GM18502 (cell line): ENCODE measurements around the gene KREMEN1.
"Not testable (repeated sequence)": the region's sequence is repeated elsewhere in the genome, so short reads cannot be mapped to it uniquely, and the experiment has no call there.

Source experiments
- ATAC-seq: cut with Tn5 transposase; IDR thresholded peaks from one replicate; pipeline ENCODE4 v1.9.1; 2021; ENCODE audit warnings: mild to moderate bottlenecking; ENCODE audit not compliant: unreplicated experiment, poor library complexity

The KREMEN1 gene

DNA sequence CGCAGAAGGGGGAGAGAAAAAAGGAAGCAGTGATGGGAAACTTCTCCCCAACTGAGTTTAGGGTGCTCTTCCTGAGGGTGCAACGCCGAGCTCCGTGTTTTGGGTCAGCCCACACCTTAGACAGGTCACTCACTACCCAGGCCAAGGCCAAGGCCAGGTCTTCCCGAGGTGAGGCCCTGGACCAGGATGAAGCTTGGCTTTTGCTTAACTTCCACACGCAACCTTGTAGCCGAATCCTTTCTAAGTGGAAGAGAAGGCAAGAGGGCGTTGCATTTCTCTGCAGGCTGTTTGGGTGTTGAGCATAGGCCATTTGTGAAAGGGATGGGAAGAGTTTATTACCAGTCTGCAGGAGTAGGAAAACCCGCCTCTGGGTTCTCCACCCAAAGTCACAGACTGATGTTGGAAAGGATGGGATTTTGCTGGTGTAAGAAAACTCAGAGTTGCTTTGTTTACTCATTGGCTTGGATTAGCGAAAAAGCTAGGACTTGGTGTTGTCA is 1.5 kb downstream of the KREMEN1 start:
- no peak for ATAC-seq

DNA sequence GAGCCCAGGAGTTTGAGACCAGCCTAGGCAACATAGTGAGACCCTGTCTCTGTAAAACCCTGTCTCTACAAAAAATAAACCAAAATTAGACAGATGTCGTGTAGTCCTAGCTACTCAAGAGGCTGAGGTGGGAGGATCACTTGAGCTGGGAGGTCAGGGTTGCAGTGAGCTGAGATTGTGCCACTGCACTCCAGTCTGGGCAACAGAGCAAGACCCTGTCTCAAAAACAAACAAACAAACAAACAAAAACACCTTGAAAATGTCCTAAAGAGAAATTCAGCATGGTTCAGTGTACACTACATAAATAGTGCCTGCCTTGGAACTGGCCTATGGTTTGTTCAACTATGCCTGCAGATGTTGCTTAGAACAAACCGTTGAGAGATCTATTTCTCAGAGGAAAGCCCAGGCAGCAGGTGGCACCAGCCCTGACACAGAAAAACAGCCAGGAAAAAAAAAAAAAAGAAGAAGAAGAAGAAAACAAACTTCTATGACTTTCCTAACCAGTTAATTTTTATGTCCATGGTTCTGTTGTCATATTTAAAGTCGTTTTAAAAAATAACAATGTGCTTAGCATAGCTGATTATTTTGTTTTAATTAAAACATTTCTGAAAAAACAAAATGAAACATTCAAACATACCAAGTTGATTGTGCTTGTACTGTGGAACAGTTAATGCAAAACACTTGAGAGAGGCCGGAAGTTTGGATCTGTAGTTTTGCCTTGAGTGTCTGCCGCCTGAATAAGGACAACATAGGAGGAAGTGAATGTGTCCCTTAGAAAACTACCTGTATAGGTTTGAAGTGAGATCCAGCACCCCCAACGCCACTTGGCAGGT is 5.4 kb downstream of the KREMEN1 start:
- ATAC-seq: no peak

GRCh38 chr22:29078869-29079207 is 6.0 kb downstream of the KREMEN1 start:
- ATAC-seq: no peak

- ATAC-seq: no peak
Observed at GRCh38 chr22:29079218-29079901, 6.5 kb downstream of the KREMEN1 start.

- ATAC-seq: no peak
Observed at GRCh38 chr22:29080106-29080975, 7.5 kb downstream of the KREMEN1 start.

GRCh38 chr22:29081517-29082236 is 8.8 kb downstream of the KREMEN1 start:
- ATAC-seq: no peak

GRCh38 chr22:29082826-29083545 is 10.2 kb downstream of the KREMEN1 start:
- ATAC-seq: no peak

- ATAC-seq: not testable (repeated sequence)
Observed at GRCh38 chr22:29083576-29083932, 10.7 kb downstream of the KREMEN1 start.

DNA sequence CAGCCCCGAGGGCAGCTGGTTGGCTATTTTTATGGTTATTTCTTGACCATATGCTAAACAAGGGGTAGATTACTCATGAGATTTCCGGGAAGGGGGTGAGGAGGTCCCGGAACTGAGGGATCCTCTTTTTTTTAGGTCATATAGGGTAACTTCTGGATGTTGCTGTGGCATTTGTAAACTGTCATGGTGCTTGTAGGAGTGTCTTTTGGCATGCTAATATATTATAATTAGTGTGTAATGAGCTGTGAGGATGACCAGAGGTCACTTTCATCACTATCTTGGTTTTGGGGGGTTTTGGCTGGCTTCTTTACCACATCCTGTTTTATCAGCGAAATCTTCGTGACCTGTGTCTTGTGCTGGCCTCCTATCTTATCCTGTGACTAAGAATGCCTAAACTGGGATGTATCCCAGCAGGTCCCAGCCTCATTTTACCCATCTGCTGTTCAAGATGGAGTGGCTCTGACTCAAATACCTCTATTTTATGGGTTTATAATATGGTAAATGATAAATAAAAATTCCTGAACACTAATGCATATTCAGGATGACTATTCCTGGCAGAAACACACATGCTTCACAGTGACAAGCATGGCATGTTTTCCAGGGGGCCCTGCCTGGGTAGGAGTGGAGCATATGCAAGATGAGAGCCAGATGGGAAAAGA is 11.2 kb downstream of the KREMEN1 start:
- no peak for ATAC-seq

- ATAC-seq: no peak
Observed at GRCh38 chr22:29087012-29087411, 14.2 kb downstream of the KREMEN1 start.

DNA sequence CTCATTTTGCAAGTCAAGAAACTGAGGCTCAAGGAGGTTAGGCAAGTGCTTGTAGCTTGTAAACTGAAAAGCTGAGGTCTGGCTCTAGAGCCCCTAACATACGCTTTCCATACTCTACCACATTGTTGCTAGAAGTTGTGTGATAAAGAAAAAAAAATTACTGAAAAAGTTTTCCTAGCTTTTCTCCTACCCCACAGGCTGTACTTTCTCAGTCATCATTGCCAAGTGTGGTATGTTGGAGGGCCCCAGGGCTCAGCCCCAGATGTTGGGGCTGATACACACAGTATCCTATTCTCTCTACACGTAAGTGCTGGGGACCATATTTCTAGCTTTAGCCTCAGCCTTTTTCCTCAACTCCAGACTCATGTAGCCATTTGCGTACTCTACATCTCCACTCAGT is 16.0 kb downstream of the KREMEN1 start:
- no peak for ATAC-seq

DNA sequence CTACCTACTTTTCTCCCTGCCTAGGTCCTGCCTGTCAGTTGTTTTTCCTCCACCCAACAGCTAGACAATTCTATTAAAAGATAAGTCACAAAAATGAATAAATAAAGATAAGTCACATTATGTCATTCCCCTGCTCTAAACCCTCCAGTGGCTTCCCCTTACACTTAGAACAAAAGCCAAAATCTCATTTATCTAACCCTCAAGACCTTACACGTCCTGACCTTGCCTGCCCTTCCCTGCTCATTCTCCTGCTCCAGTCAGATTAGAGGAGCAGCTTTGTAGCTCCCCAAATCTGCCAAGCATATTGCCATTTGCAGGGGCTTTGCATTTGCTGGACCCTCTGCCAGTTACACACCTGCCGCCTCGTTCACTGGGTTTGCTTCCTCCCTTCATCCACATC is 16.7 kb downstream of the KREMEN1 start:
- ATAC-seq: no peak

DNA sequence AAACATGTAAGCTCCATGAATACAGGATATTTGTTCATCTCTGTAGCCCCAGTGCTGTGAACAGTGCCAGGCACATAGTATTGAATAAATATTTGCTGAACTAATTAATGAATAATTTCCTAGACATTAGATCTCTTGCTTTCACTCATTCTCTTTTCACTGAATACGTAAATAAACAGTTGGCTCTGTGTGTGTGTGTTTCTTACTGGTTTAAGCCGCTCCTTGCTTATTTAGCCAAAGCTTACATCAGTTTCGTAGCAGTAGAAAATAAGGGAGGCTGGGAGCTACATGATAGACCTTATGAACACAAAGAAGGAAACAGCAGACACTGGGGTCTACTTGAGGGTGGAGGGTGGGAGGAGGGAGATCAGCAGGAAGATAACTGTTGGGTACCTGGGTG is 17.2 kb downstream of the KREMEN1 start:
- no peak for ATAC-seq

DNA sequence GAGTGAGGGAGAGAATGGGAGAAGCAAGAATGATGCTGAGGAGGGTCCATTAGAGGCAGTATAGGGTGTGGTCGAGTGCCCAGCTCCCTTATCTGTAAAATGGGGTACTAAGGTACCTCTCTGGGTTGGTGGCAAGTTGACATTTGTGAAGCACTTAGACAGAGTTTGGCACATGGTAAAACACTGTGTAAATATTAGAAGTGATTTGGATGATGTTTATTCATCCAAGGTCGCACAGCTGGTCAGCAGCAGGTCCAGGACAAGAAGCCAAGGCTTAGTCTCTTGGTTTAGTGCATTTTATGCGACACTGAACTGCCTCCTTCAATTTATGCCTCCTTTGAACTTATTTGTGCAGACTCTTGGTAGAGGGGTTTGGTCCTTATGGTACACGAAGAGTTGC is 19.4 kb downstream of the KREMEN1 start:
- no peak for ATAC-seq

GRCh38 chr22:29093030-29093429 is 20.2 kb downstream of the KREMEN1 start:
- ATAC-seq: no peak

- no peak for ATAC-seq
Observed at GRCh38 chr22:29093501-29094300, 20.9 kb downstream of the KREMEN1 start.

GRCh38 chr22:29095459-29095858 is 22.6 kb downstream of the KREMEN1 start:
- no peak for ATAC-seq
